Motor neuron (in vitro differentiated cells): ENCODE data around the gene CLASRP. TPM values are rescaled to one million over a fixed set of nuclear protein-coding genes. Genes with fewer than 3 reads are reported as not detected.
"Not testable (repeated sequence)": the region's sequence is repeated elsewhere in the genome, so short reads cannot be mapped to it uniquely, and the experiment has no call there.

Source experiments
- ATAC-seq, 8 experiments: fragments of 200-7000 bp; cut with Tn5 transposase; replicated peaks in 6 of 8; 2 replicates each; pipeline ENCODE4 v1.8.0; 2021; ENCODE audit warnings: mild to moderate bottlenecking in 8 of 8, moderate library complexity in 8 of 8
- H3K27ac ChIP-seq, 2 donors: fragments of 250-450 bp; sonication (Bioruptor Pico); 2 replicates each; pipeline ENCODE4 v1.9.0; 2021; ENCODE audit warnings: antibody characterized with exemption in 2 of 2, mild to moderate bottlenecking in 2 of 2, moderate library complexity in 1 of 2
- H3K4me1 ChIP-seq, 2 donors: fragments of 250-450 bp; sonication (Bioruptor Pico); replicated peaks in 1 of 2; 2 replicates each; pipeline ENCODE4 v1.6.1; 2021; ENCODE audit warnings: antibody characterized with exemption in 2 of 2, mild to moderate bottlenecking in 2 of 2, moderate library complexity in 1 of 2
- H3K4me3 ChIP-seq, 5 donors: fragments of 250-450 bp; sonication (Bioruptor Pico); 2 replicates each; pipeline ENCODE4 v1.9.0; 2021; ENCODE audit warnings: antibody characterized with exemption in 5 of 5, mild to moderate bottlenecking in 5 of 5, moderate library complexity in 4 of 5
- WGBS, 10 experiments: fragments of 450-650 bp; shearing (Covaris generic); methylation state at CpG; one replicate each; pipeline ENCODE4 v1.0.0; 2022; 5-methylcytosine and 5-hydroxymethylcytosine counted together
- in situ Hi-C, 9 experiments: fragments of 400-800 bp; cut with MboI; loops; one replicate each; pipeline ENCODE4 v1.15.0; 2021; ENCODE audit warnings: low sequenced_read_pairs in 9 of 9, low pct_unique_long_range_greater_than_20kb in 2 of 9; ENCODE audit not compliant: unreplicated experiment in 9 of 9
- total RNA-seq, 8 experiments: library from RNA; unstranded; fragments of 300-600 nt; gene quantifications; 2 replicates each; pipeline versions ENCODE4 v1.2.3 to v1.2.4, GENCODE V29; 2022

The CLASRP gene
- total RNA-seq, 8 experiments from 2014 or later, result 22.2 to 82.6 (median 34.6) TPM

GRCh38 chr19:45098521-45099466, 59.9 kb downstream of the CLASRP start:
- peak overlapping the region in 2 of 5 donors; percentile 7 to 8 for H3K4me3 ChIP-seq
- ATAC-seq, result peak in 7 of 8 experiments; percentile 1 to 21 (median 12)
- in situ Hi-C loops, result no loop called here
- 20 to 100% (median 52%) methylated on average over 1 to 9 of the region's 15 CpGs; no CpG with 5 or more reads in 5 of the 10 experiments for WGBS, 10 experiments
- peak overlapping the region in 1 of 2 donors; percentile 42 for H3K27ac ChIP-seq
- peaks cover 59 to 63% of the 10 kb centered on the region in 2 donors for H3K4me1 ChIP-seq

- no peak for ATAC-seq
- Histone ChIP-seq H3K4me1 (peaks cover 57% of the 10 kb centered on the region in 2 donors), H3K4me3 (no peak overlapping the region), H3K27ac (no peak overlapping the region)
- 80 to 100% (median 88%) methylated on average over 1 to 14 of the region's 25 CpGs; no CpG with 5 or more reads in 4 of the 10 experiments for WGBS, 10 experiments
- in situ Hi-C loops, result no loop called here
Measured at GRCh38 chr19:45099467-45100191, 60.8 kb downstream of the CLASRP start.

- Histone ChIP-seq H3K27ac (peak overlapping the region in 1 of 2 donors; percentile 35), H3K4me1 (peaks cover 57% of the 10 kb centered on the region in 2 donors), H3K4me3 (no peak overlapping the region)
- 60 to 100% (median 83%) methylated on average over 1 to 3 of the region's 3 CpGs; no CpG with 5 or more reads in 5 of the 10 experiments for WGBS, 10 experiments
- in situ Hi-C loops, result no loop called here
- no peak for ATAC-seq
Measured at GRCh38 chr19:45100201-45100600, 61.4 kb downstream of the CLASRP start.

GRCh38 chr19:45100846-45101252, 62.0 kb downstream of the CLASRP start:
- peak in 4 of 8 experiments; percentile 11 to 40 (median 22) for ATAC-seq
- H3K4me1 ChIP-seq, result peaks cover 57% of the 10 kb centered on the region in 2 donors

GRCh38 chr19:45101806-45102205, 63.0 kb downstream of the CLASRP start:
- H3K27ac ChIP-seq, result peak overlapping the region in 1 of 2 donors; percentile 79
- ATAC-seq, result no peak
- WGBS, 10 experiments, result 58 to 100% (median 94%) methylated on average over 2 to 5 of the region's 8 CpGs; no CpG with 5 or more reads in 7 of the 10 experiments
- H3K4me3 ChIP-seq, result no peak overlapping the region
- in situ Hi-C loops, result no loop called here
- H3K4me1 ChIP-seq, result peaks cover 57% of the 10 kb centered on the region in 2 donors

More at GRCh38 chr19:45100846-45101252, 62.0 kb downstream of the CLASRP start:
- 17 to 100% (median 52%) methylated on average over 1 to 8 of the region's 8 CpGs; no CpG with 5 or more reads in 4 of the 10 experiments for WGBS, 10 experiments
- H3K4me3 ChIP-seq, result no peak overlapping the region
- peak overlapping the region; percentile 22 to 79 for H3K27ac ChIP-seq
- in situ Hi-C loops, result no loop called here

- Histone ChIP-seq H3K4me3 (no peak overlapping the region), H3K27ac (no peak overlapping the region), H3K4me1 (peaks cover 55 to 57% of the 10 kb centered on the region in 2 donors)
- WGBS, 10 experiments, result 69 to 100% (median 100%) methylated on average over 1 to 4 of the region's 7 CpGs; no CpG with 5 or more reads in 5 of the 10 experiments
- no peak for ATAC-seq
- in situ Hi-C loops, result no loop called here
Measured at GRCh38 chr19:45102481-45102880, 63.6 kb downstream of the CLASRP start.

- Histone ChIP-seq H3K4me3 (no peak overlapping the region), H3K27ac (peak overlapping the region in 1 of 2 donors; percentile 25), H3K4me1 (peaks cover 48 to 55% of the 10 kb centered on the region in 2 donors)
- ATAC-seq, result peak in 5 of 8 experiments; percentile 6 to 27 (median 15)
- WGBS, 10 experiments, result 64 to 80% methylated on average over 1 to 6 of the region's 15 CpGs; no CpG with 5 or more reads in 8 of the 10 experiments
- in situ Hi-C loops, result no loop called here
Measured at GRCh38 chr19:45103156-45103507, 64.3 kb downstream of the CLASRP start.

GRCh38 chr19:45103508-45104319, 64.9 kb downstream of the CLASRP start:
- ATAC-seq, result peak; percentile 33 to 77 (median 60)
- H3K27ac ChIP-seq, result peak overlapping the region in 1 of 2 donors; percentile 25
- 50 to 100% (median 66%) methylated on average over 2 to 5 of the region's 26 CpGs; no CpG with 5 or more reads in 6 of the 10 experiments for WGBS, 10 experiments
- peaks cover 42 to 50% of the 10 kb centered on the region in 2 donors for H3K4me1 ChIP-seq
- in situ Hi-C loops, result no loop called here
- H3K4me3 ChIP-seq, result no peak overlapping the region

GRCh38 chr19:45104658-45105349, 66.0 kb downstream of the CLASRP start:
- H3K4me3 ChIP-seq, result no peak overlapping the region
- 88 to 100% (median 91%) methylated on average over 2 to 8 of the region's 16 CpGs; no CpG with 5 or more reads in 4 of the 10 experiments for WGBS, 10 experiments
- in situ Hi-C loops, result no loop called here
- H3K4me1 ChIP-seq, result peaks cover 35 to 39% of the 10 kb centered on the region in 2 donors
- ATAC-seq, result no peak
- no peak overlapping the region for H3K27ac ChIP-seq

- H3K27ac ChIP-seq, ATAC-seq, H3K4me3 ChIP-seq, in situ Hi-C loops: not testable (repeated sequence)
- H3K4me1 ChIP-seq, result peaks cover 24 to 26% of the 10 kb centered on the region in 2 donors
- WGBS, 10 experiments, result 25 to 98% (median 85%) methylated on average over 1 to 11 of the region's 11 CpGs; no CpG with 5 or more reads in 3 of the 10 experiments
Measured at GRCh38 chr19:45106363-45106762, 67.5 kb downstream of the CLASRP start.

GRCh38 chr19:45107621-45108150, 68.8 kb downstream of the CLASRP start:
- H3K4me1 ChIP-seq, result peaks cover 18 to 19% of the 10 kb centered on the region in 2 donors
- peak overlapping the region in 1 of 2 donors; percentile 17 for H3K27ac ChIP-seq
- H3K4me3 ChIP-seq, result no peak overlapping the region
- 69 to 100% (median 80%) methylated on average over 1 to 12 of the region's 12 CpGs; no CpG with 5 or more reads in 1 of the 10 experiments for WGBS, 10 experiments
- in situ Hi-C loops, result no loop called here
- ATAC-seq, result peak in 1 of 8 experiments; percentile 50
